PC-9 (cell line): ENCODE measurements around the gene MYH11. TPM values are rescaled to one million over a fixed set of nuclear protein-coding genes. Genes with fewer than 3 reads are reported as not detected.
"Not testable (repeated sequence)": the region's sequence is repeated elsewhere in the genome, so short reads cannot be mapped to it uniquely, and the experiment has no call there.

Source experiments
- BruUV-seq: library from RNA; stranded (reverse); fragments of 400-500 nt; replicated peaks from 2 replicates; lab custom pipeline; 2021; lab: Mats Ljungman, UMichigan
- CTCF ChIA-PET: fragments of 300-600 bp; sonication (Branson Sonifier 250); formaldehyde crosslinking; loops from one replicate; lab custom pipeline; 2022; ENCODE audit warnings: antibody characterized with exemption; lab: Charles Lee
- POLR2A ChIA-PET: fragments of 300-600 bp; sonication (Branson Sonifier 250); formaldehyde crosslinking; loops from one replicate; lab custom pipeline; 2022; ENCODE audit warnings: antibody characterized with exemption; ENCODE audit not compliant: unreplicated experiment; lab: Charles Lee
- DNase-seq, 2 experiments: peaks; one replicate each; pipeline versions ENCODE4 v3.0.0 to v3.0.0-alpha.2; 2015 to 2022; ENCODE audit warnings: mixed read lengths in 1 of 2
- H2AFZ ChIP-seq: fragments of 200-600 bp; sonication (generic); 2 replicates; pipeline ENCODE4 v1.8.1; 2017; ENCODE audit warnings: antibody characterized with exemption
- H3F3A ChIP-seq: fragments of 200-600 bp; sonication (generic); 2 replicates; pipeline ENCODE4 v1.8.1; 2017; ENCODE audit warnings: antibody characterized with exemption, mild to moderate bottlenecking, low read depth; ENCODE audit not compliant: insufficient read depth
- H3K27ac ChIP-seq: fragments of 200-600 bp; sonication (generic); 2 replicates; pipeline ENCODE4 v1.6.1; 2016; ENCODE audit warnings: mixed run types
- H3K27me3 ChIP-seq: fragments of 200-600 bp; sonication (generic); 2 replicates; pipeline ENCODE4 v1.6.1; 2016; ENCODE audit warnings: low read depth, mixed run types; ENCODE audit not compliant: insufficient read depth
- H3K36me3 ChIP-seq: fragments of 200-600 bp; sonication (generic); 2 replicates; pipeline ENCODE4 v1.6.1; 2016; ENCODE audit warnings: low read depth, mixed run types
- H3K4me1 ChIP-seq: fragments of 200-600 bp; sonication (generic); replicated peaks from 2 replicates; pipeline ENCODE4 v1.6.1; 2016; ENCODE audit warnings: mixed run types; ENCODE audit not compliant: insufficient read depth
- H3K4me2 ChIP-seq: fragments of 200-600 bp; sonication (generic); 2 replicates; pipeline ENCODE4 v1.6.1; 2017; ENCODE audit warnings: mixed run types
- H3K4me3 ChIP-seq: fragments of 200-600 bp; sonication (generic); 2 replicates; pipeline ENCODE4 v1.6.1; 2016; ENCODE audit warnings: mixed run types
- H3K79me2 ChIP-seq: fragments of 200-600 bp; sonication (generic); 2 replicates; pipeline ENCODE4 v1.6.1; 2017; ENCODE audit warnings: low read depth, mixed run types
- H3K9me2 ChIP-seq: fragments of 200-600 bp; sonication (generic); 2 replicates; pipeline ENCODE4 v1.8.1; 2017; ENCODE audit warnings: mild to moderate bottlenecking; ENCODE audit not compliant: insufficient read depth
- H3K9me3 ChIP-seq: fragments of 200-600 bp; sonication (generic); 2 replicates; pipeline ENCODE4 v1.8.1; 2016; ENCODE audit warnings: low read depth; ENCODE audit not compliant: insufficient read depth
- H4K20me1 ChIP-seq: fragments of 200-600 bp; sonication (generic); 2 replicates; pipeline ENCODE4 v1.8.1; 2017; ENCODE audit not compliant: insufficient read depth
- EZH2 ChIP-seq: fragments of 200-600 bp; sonication (generic); IDR thresholded peaks from 2 replicates; pipeline ENCODE4 v1.8.0; 2017; ENCODE audit warnings: antibody characterized with exemption, low read depth
- intact Hi-C: fragments of 100-400 bp; cut with micrococcal nuclease; formaldehyde crosslinking; loops from one replicate; pipeline ENCODE4 v1.10.0; 2022; ENCODE audit not compliant: unreplicated experiment
- total RNA-seq: library from RNA; stranded (reverse); gene quantifications from 2 replicates; pipeline ENCODE4 v1.2.3, GENCODE V29; 2021
- TF ChIP-seq, protein P1 (sequence below): fragments of 200-600 bp; sonication (generic); conservative IDR thresholded peaks from 2 replicates; pipeline ENCODE4 v1.6.1; 2017; ENCODE audit warnings: mixed run types, antibody characterized with exemption, mild to moderate bottlenecking, moderate library complexity

Gene MYH11
- total RNA-seq, 1 experiment from 2014 or later: 0.11 TPM

DNA sequence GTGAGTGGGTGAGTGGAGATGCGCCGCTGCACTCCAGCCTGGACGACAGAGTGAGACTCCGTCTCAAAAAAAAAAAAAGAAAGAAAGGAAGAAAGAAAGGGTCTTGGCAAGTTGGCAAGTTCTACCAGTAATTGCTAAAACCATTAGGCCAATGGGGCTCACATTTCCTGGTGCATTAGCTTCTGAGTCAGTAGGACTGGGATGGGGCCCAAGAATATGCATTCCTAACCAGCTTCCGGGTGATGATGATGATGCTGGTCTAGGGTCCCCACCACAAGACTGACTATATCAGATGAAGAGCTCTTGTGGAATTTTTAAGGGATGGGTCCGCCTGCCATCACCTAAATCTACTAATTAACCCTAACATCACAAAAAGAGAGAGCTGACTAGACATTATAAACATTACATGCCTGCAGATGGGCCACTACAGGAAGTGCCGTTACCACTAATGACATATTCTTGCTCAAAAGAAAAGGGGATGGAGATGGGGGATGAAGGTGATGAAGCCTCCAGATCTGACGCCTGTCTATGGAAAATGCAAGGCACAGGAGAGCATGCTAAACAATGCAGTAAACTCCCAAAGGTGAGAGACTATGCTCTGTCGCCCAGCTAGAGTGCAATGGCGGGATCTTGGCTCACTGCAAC, 13.1 kb downstream of the MYH11 start:
- Histone ChIP-seq H3K36me3 (no peaks in the 10 kb centered on the region), H3F3A (no peaks in the 10 kb centered on the region), H3K4me1 (no peaks in the 10 kb centered on the region), H3K4me2 (no peak overlapping the region), H4K20me1 (no peaks in the 10 kb centered on the region), H3K9me2 (no peaks in the 10 kb centered on the region), H3K27me3 (no peaks in the 10 kb centered on the region), H2AFZ (no peak overlapping the region), H3K9me3 (no peaks in the 10 kb centered on the region), H3K27ac (no peak overlapping the region), H3K4me3 (no peak overlapping the region), H3K79me2 (no peaks in the 10 kb centered on the region)
- ChIA-PET CTCF (no interaction called here), POLR2A (interaction anchor here (0.5 kb wide), 1 partner anchor 55 kb away, joined by 3 read pairs; no protein-coding TSS in a partner anchor)
- DNase-seq: no peak
- intact Hi-C loops: no loop called here
- TF ChIP-seq, protein P1, sequence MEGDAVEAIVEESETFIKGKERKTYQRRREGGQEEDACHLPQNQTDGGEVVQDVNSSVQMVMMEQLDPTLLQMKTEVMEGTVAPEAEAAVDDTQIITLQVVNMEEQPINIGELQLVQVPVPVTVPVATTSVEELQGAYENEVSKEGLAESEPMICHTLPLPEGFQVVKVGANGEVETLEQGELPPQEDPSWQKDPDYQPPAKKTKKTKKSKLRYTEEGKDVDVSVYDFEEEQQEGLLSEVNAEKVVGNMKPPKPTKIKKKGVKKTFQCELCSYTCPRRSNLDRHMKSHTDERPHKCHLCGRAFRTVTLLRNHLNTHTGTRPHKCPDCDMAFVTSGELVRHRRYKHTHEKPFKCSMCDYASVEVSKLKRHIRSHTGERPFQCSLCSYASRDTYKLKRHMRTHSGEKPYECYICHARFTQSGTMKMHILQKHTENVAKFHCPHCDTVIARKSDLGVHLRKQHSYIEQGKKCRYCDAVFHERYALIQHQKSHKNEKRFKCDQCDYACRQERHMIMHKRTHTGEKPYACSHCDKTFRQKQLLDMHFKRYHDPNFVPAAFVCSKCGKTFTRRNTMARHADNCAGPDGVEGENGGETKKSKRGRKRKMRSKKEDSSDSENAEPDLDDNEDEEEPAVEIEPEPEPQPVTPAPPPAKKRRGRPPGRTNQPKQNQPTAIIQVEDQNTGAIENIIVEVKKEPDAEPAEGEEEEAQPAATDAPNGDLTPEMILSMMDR: no peak
- TF ChIP-seq EZH2: no peak
- no TSS peak for BruUV-seq

DNA sequence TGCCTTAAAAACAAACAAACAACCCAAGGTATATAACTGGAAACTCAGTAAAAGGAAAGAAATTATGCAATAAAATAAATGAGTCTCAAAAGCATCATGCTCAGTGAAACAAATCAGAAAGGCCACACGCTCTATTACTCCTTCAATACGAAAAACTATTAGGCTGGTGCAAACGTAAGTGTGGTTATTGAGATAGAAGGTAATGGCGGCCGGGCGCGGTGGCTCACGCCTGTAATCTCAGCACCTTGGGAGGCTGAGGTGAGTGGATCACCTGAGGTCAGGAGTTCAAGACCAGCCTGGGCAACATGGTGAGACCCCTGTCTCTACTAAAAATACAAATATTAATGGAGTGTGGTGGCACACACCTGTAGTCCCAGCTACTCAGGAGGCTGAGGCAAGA, 17.6 kb downstream of the MYH11 start:
- POLR2A ChIA-PET, BruUV-seq, H3K9me3 ChIP-seq, H3K4me2 ChIP-seq, H3K9me2 ChIP-seq, DNase-seq, H3K4me1 ChIP-seq, CTCF ChIA-PET, H3F3A ChIP-seq, H2AFZ ChIP-seq, intact Hi-C loops, H3K79me2 ChIP-seq, H3K27ac ChIP-seq, H3K36me3 ChIP-seq, H3K4me3 ChIP-seq, H4K20me1 ChIP-seq, H3K27me3 ChIP-seq: not testable (repeated sequence)

DNA sequence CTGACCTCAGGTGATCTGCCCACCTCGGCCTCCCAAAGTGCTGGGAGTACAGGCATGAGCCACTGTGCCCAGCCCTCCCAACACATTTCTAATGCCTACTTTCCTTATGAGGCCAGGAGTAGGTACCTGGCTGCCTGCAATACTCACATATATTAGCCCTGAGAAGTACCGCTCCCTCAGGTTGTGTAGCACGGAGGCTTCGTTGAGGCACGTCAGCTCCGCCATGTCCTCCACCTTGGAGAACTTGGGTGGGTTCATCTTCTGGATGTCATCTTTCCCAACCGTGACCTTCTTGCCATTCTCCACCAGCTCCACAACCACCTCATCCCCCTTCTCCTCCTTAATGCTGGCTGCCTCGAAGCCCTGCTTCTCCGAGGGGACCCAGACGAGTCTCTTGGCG, 19.1 kb downstream of the MYH11 start:
- Histone ChIP-seq H3K9me2 (no peaks in the 10 kb centered on the region), H3K79me2 (no peaks in the 10 kb centered on the region), H3K4me2 (no peak overlapping the region), H2AFZ (no peak overlapping the region), H3K27me3 (no peaks in the 10 kb centered on the region), H3K27ac (no peak overlapping the region), H3K9me3 (no peaks in the 10 kb centered on the region), H3K4me3 (no peak overlapping the region), H3F3A (no peaks in the 10 kb centered on the region), H4K20me1 (no peaks in the 10 kb centered on the region), H3K4me1 (no peaks in the 10 kb centered on the region), H3K36me3 (no peaks in the 10 kb centered on the region)
- BruUV-seq: no TSS peak
- no peak for DNase-seq
- CTCF ChIA-PET: no interaction called here
- TF ChIP-seq, protein P1: no peak
- TF ChIP-seq EZH2: no peak
- POLR2A ChIA-PET: no interaction called here
- intact Hi-C loops: no loop called here
